ENCODE results near the gene KNSTRN. TPM values are rescaled to one million over a fixed set of nuclear protein-coding genes. Genes with fewer than 3 reads are reported as not detected.

Gene KNSTRN
- total RNA-seq, 1 donor from 2014 or later: 25.6 TPM

- DNase-seq: peak; percentile 79
Observed at GRCh38 chr15:40366457-40367370, 15.8 kb upstream of the KNSTRN start.

- no peak for DNase-seq
Observed at GRCh38 chr15:40367371-40367685, 15.2 kb upstream of the KNSTRN start.

DNA sequence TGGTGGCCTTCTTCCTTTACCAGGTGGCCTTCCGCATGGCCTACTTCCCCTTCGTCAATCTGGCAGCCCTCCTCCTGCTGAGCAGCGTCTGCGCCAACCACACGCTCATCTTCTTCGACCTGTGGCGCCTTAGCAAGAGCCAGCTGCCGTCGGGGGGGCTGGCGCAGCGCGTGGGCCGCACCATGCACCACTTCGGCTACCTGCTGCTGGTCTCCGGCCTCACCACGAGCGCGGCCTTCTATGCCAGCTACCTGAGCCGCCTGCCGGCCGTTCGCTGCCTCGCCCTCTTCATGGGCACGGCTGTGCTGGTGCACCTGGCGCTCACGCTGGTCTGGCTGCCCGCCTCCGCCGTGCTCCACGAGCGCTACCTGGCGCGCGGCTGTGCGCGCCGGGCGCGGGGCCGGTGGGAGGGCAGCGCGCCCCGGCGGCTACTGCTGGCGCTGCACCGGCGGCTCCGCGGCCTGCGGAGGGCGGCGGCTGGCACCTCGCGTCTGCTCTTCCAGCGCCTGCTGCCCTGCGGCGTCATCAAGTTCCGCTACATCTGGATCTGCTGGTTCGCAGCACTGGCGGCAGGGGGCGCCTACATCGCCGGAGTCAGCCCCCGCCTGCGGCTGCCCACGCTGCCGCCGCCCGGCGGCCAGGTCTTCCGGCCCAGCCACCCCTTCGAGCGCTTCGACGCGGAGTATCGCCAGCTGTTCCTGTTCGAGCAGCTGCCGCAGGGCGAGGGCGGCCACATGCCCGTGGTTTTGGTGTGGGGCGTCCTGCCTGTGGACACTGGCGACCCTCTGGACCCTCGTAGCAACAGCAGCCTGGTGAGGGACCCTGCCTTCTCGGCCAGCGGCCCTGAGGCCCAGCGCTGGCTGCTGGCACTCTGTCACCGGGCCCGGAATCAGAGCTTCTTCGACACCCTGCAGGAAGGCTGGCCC is 14.6 kb upstream of the KNSTRN start:
- DNase-seq: peak; percentile 94

DNA sequence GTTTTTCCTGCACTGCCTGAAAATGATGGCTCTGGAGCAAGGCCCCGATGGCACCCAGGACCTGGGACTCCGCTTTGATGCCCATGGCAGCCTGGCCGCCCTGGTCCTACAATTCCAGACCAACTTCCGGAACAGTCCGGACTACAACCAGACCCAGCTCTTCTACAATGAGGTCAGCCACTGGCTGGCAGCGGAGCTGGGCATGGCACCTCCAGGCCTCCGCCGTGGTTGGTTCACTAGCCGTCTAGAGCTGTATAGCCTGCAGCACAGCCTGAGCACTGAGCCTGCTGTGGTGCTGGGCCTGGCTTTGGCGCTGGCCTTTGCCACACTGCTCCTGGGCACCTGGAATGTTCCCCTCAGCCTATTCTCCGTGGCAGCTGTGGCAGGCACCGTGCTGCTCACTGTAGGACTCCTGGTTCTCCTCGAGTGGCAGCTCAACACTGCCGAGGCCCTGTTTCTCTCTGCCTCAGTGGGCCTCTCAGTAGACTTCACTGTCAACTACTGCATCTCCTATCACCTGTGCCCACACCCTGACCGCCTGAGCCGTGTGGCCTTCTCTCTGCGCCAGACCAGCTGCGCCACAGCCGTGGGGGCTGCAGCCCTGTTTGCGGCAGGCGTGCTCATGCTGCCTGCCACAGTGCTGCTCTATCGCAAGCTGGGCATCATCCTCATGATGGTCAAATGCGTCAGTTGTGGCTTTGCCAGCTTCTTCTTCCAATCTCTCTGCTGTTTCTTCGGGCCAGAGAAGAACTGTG is 13.6 kb upstream of the KNSTRN start:
- DNase-seq: no peak

DNA sequence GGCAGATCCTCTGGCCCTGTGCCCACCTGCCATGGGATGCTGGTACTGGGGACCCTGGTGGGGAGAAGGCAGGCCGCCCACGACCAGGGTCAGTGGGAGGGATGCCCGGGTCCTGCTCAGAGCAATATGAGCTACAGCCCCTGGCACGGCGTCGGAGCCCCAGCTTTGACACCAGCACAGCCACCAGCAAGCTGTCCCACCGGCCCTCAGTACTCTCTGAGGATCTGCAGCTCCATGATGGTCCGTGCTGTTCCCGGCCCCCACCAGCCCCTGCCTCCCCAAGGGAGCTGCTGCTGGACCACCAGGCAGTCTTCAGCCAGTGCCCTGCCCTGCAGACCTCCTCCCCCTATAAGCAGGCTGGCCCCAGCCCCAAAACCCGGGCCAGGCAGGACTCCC is 13.0 kb upstream of the KNSTRN start:
- no peak for DNase-seq

DNA sequence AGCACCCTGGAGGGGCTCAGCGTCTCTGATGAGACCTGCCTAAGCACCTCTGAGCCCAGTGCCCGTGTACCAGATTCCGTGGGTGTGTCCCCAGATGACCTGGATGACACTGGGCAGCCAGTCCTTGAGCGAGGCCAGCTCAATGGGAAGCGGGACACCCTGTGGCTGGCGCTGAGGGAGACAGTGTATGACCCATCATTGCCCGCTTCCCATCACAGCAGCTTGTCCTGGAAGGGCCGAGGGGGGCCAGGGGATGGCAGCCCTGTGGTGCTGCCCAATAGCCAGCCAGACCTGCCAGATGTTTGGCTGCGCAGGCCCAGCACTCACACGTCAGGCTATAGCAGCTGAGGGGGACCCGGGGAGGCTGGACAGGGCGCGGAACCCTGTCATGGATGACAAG is 12.6 kb upstream of the KNSTRN start:
- DNase-seq: no peak

GRCh38 chr15:40372981-40373380 is 9.5 kb upstream of the KNSTRN start:
- DNase-seq: no peak

DNA sequence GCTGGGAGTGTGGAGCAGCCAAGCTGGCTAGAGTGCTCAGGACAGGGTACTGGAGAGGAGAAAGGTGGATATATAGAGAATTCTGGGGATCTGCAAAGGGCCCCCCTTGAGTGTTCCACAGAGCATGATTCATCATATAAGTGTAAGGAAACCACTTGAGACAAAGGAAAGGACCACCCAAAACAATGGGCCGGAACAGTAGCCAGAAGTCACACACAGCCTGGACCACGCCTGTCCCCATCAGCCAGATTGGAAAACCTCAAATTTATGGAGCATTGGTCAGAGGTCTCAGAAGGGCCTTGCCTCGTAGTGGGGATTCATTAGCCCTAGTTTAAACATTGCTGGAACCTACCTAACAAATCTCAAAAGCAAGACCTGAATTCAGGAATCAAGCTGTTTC is 4.9 kb upstream of the KNSTRN start:
- no peak for DNase-seq

- DNase-seq: no peak
Observed at GRCh38 chr15:40379374-40379773, 3.1 kb upstream of the KNSTRN start.

GRCh38 chr15:40379853-40380252 is 2.7 kb upstream of the KNSTRN start:
- peak; percentile 84 for DNase-seq

DNA sequence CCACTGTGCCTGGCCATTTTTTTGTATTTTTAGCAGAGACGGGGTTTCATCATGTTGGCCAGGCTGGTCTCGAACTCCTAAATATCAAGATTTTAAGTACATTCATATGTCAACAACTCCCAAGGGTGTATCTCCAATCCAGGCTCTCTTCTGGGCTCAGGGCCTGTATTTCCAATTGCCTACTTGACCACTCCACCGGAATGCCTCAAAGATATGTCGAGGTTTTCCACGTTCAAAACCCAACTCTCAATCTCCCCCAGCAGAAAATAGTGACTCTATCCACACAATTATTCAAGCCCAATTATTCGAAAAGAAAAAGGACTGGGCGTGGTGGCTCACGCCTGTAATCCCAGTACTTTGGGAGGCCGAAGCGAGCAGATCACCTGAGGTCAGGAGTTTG is 1.9 kb upstream of the KNSTRN start:
- DNase-seq: no peak

DNA sequence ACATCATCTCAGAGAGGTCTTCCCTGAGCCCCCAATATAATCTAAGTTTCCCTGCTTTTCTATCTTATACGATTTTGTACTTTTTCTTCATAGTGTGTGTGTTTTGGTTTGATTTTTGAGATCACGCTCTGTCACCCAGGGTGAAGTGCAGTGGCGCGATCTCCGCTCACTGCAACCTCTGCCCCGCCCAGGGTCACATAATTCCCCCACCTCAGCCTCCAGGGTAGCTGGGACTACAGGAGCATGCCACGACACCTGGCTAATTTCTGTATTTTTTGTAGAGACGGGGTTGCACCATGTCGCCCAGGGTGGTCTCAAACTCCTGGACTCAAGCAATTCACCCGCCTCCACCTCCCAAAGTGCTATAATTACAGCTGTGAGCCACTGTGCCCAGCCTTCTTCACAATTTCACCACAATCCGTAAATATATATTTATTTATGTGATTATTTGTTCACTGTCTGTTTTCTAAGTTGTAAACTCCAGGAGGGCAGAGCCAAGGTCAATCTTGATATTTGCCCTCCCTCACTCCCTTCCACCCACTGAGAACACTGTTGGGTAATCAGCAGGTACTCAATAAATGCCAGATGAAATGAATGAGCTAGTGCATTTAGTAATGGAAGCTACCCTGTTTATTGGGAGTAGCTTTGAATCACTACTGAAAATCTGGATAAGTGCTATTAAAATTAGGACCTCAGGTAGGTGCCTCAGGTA is 547 bp upstream of the KNSTRN start:
- no peak for DNase-seq

- no peak for DNase-seq
Observed at GRCh38 chr15:40386480-40386879, 4.0 kb downstream of the KNSTRN start.

GRCh38 chr15:40388941-40389823 is 6.7 kb downstream of the KNSTRN start:
- DNase-seq: no peak

DNA sequence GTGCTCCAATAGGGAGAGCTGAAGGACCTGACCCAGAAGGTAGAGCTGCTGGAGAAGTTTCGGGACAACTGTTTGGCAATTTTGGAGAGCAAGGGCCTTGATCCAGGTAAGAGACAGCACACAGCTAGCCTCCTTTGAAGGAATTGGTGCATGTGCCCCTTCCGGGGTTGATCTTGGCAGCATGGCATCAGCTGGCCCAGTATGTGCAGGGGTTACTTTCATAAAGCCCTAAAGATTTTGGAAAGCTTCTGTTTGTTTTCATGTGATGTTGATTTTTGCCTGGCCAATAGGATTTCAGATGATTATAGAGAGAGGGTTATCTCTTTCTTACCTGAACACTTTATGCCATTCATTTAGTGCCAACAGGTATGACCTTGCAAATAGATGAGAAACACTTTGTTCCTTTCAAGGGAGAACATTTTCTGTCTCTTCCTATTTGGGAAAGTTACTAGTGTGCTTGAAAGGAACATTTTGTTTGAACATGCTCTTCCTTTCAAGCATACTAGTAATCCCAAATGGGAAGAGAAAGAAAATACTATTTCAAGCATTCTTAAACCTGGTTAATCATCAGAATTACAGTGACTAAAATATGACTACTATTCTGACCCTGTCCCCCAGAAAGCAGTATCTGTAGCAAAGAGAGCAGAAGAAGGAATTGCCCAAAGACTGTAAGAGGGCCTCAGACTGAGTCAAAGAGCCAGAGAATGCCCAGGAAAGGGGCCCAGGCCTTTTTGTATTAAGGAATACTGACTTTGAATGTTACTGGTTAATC is 7.5 kb downstream of the KNSTRN start:
- DNase-seq: no peak

- DNase-seq: no peak
Observed at GRCh38 chr15:40392986-40393948, 10.7 kb downstream of the KNSTRN start.

- DNase-seq: no peak
Observed at GRCh38 chr15:40397688-40398412, 15.3 kb downstream of the KNSTRN start.

- no peak for DNase-seq
Observed at GRCh38 chr15:40398413-40398873, 15.9 kb downstream of the KNSTRN start.

Data from tongue (tissue), 2 donors.